Measurements from ENCODE around the gene STRIP2.

GRCh38 chr7:129531721-129532120, 97.5 kb downstream of the STRIP2 start:
- TF ChIP-seq CTCF (IDR thresholded peaks at IDR 0.05), result no peak
- TF ChIP-seq TCF7L2 (IDR thresholded peaks at IDR 0.05; ENCODE audit: low read depth, low read length), result no peak
- no peak for TF ChIP-seq POLR2AphosphoS5 (IDR thresholded peaks at IDR 0.05; ENCODE audit: low read depth, low read length)
- no peak for TF ChIP-seq REST (IDR thresholded peaks at IDR 0.05; ENCODE audit: insufficient read depth in 1 of 2, low read depth in 2 of 2, low read length in 1 of 2)

All from Panc1 (cell line).